GM23338 (cell line): ENCODE results near the gene VENTX. TPM values are rescaled to one million over a fixed set of nuclear protein-coding genes. Genes with fewer than 3 reads are reported as not detected.

ENCODE experiments used
- ATAC-seq: fragments of 200-7000 bp; cut with Tn5 transposase; 3 replicates; pipeline ENCODE4 v1.9.1; 2020
- DNase-seq: peaks from one replicate; pipeline ENCODE4 v3.0.0-alpha.2; 2015; ENCODE audit warnings: low spot score
- H2AFZ ChIP-seq: fragments of 200-600 bp; sonication (generic); 2 replicates; pipeline ENCODE4 v1.8.0; 2016; ENCODE audit warnings: antibody characterized with exemption, mild to moderate bottlenecking, moderate library complexity
- H3F3A ChIP-seq: fragments of 200-600 bp; sonication (generic); replicated peaks from 2 replicates; pipeline ENCODE4 v1.8.0; 2017; ENCODE audit warnings: antibody characterized with exemption, mixed run types, low read depth
- H3K27ac ChIP-seq: fragments of 200-600 bp; sonication (generic); 2 replicates; pipeline ENCODE4 v1.6.1; 2016; ENCODE audit warnings: low read depth
- H3K27me3 ChIP-seq: fragments of 200-600 bp; sonication (generic); 2 replicates; pipeline ENCODE4 v1.8.0; 2016; ENCODE audit warnings: mild to moderate bottlenecking, mixed run types, moderate library complexity; ENCODE audit not compliant: insufficient read depth
- H3K36me3 ChIP-seq: fragments of 200-600 bp; sonication (generic); 2 replicates; pipeline ENCODE4 v1.8.0; 2016; ENCODE audit warnings: mild to moderate bottlenecking; ENCODE audit not compliant: insufficient read depth
- H3K4me1 ChIP-seq: fragments of 200-600 bp; sonication (generic); 2 replicates; pipeline ENCODE4 v1.8.0; 2016; ENCODE audit warnings: mild to moderate bottlenecking, moderate library complexity; ENCODE audit not compliant: insufficient read depth
- H3K4me2 ChIP-seq: fragments of 200-600 bp; sonication (generic); 2 replicates; pipeline ENCODE4 v1.7.1; 2017; ENCODE audit warnings: mixed run types
- H3K4me3 ChIP-seq: fragments of 200-600 bp; sonication (generic); 2 replicates; pipeline ENCODE4 v1.6.1; 2016; ENCODE audit warnings: mixed run types
- H3K79me2 ChIP-seq: fragments of 200-600 bp; sonication (generic); replicated peaks from 2 replicates; pipeline ENCODE4 v1.8.0; 2017; ENCODE audit warnings: mild to moderate bottlenecking; ENCODE audit not compliant: insufficient read depth
- H3K9me2 ChIP-seq: fragments of 200-600 bp; sonication (generic); 2 replicates; pipeline ENCODE4 v1.8.0; 2017; ENCODE audit not compliant: insufficient read depth
- H4K20me1 ChIP-seq: fragments of 200-600 bp; sonication (generic); replicated peaks from 2 replicates; pipeline ENCODE4 v1.8.0; 2017; ENCODE audit warnings: mild to moderate bottlenecking; ENCODE audit not compliant: insufficient read depth
- H3K27ac Mint-ChIP-seq: 2 replicates; pipeline ENCODE4 v1.8.0; 2020; ENCODE audit warnings: inconsistent platforms, mild to moderate bottlenecking, moderate library complexity, mixed read lengths
- H3K27me3 Mint-ChIP-seq: 3 replicates; pipeline ENCODE4 v1.8.0; 2022; ENCODE audit warnings: low read depth, mild to moderate bottlenecking, moderate library complexity, mixed read lengths, inconsistent platforms; ENCODE audit not compliant: insufficient read depth, poor library complexity
- H3K36me3 Mint-ChIP-seq: 3 replicates; pipeline ENCODE4 v1.8.0; 2021; ENCODE audit warnings: low read depth, mild to moderate bottlenecking, inconsistent platforms, moderate library complexity, mixed read lengths
- H3K4me1 Mint-ChIP-seq: 3 replicates; pipeline ENCODE4 v1.8.0; 2020; ENCODE audit warnings: mild to moderate bottlenecking, inconsistent platforms, mixed read lengths
- H3K4me3 Mint-ChIP-seq: 3 replicates; pipeline ENCODE4 v1.8.0; 2021; ENCODE audit warnings: moderate library complexity, mild to moderate bottlenecking, inconsistent platforms, mixed read lengths
- H3K9me3 Mint-ChIP-seq: 3 replicates; pipeline ENCODE4 v1.8.0; 2020; ENCODE audit warnings: moderate library complexity, mild to moderate bottlenecking, inconsistent platforms, mixed read lengths
- CREB1 ChIP-seq: fragments of 250-450 bp; sonication (Bioruptor Pico); IDR thresholded peaks from 2 replicates; pipeline ENCODE4 v1.5.0; 2020; ENCODE audit warnings: low read depth, mild to moderate bottlenecking, moderate library complexity
- CTCF ChIP-seq, 2 experiments: fragments of 200-600 bp in 1 of 2; sonication (generic) in 1 of 2; conservative IDR thresholded peaks; 2 replicates each; pipeline versions ENCODE4 v1.5.1 to v1.6.1; 2016 to 2017; ENCODE audit warnings: antibody characterized with exemption in 2 of 2, low read depth in 2 of 2, mild to moderate bottlenecking in 2 of 2, moderate library complexity in 1 of 2
- ETS1 ChIP-seq: IDR thresholded peaks from 2 replicates; pipeline ENCODE4 v1.6.1; 2016; ENCODE audit warnings: antibody characterized with exemption
- EZH2 ChIP-seq: fragments of 200-600 bp; sonication (generic); IDR thresholded peaks from one replicate; pipeline ENCODE4 v1.8.0; 2017; ENCODE audit warnings: antibody characterized with exemption, mild to moderate bottlenecking, low read depth; ENCODE audit not compliant: unreplicated experiment
- EZH2phosphoT487 ChIP-seq: fragments of 200-600 bp; sonication (generic); IDR thresholded peaks from one replicate; pipeline ENCODE4 v1.8.1; 2018; ENCODE audit warnings: antibody characterized with exemption; ENCODE audit not compliant: unreplicated experiment
- JUNB ChIP-seq: IDR thresholded peaks from one replicate; pipeline ENCODE4 v1.6.1; 2016; ENCODE audit warnings: antibody characterized with exemption; ENCODE audit not compliant: unreplicated experiment
- REST ChIP-seq: IDR thresholded peaks from one replicate; pipeline ENCODE4 v1.6.1; 2018; ENCODE audit warnings: antibody characterized with exemption; ENCODE audit not compliant: unreplicated experiment
- STAT1 ChIP-seq: IDR thresholded peaks from one replicate; pipeline ENCODE4 v1.6.1; 2016; ENCODE audit warnings: antibody characterized with exemption; ENCODE audit not compliant: unreplicated experiment
- ZNF331 ChIP-seq: fragments of 250-450 bp; sonication (Bioruptor Pico); IDR thresholded peaks from 2 replicates; pipeline ENCODE4 v1.5.0; 2020; ENCODE audit warnings: low read depth, mild to moderate bottlenecking, moderate library complexity
- ZNF462 ChIP-seq: fragments of 250-450 bp; sonication (Bioruptor Pico); IDR thresholded peaks from 2 replicates; pipeline ENCODE4 v1.5.0; 2020; ENCODE audit warnings: mild to moderate bottlenecking, moderate library complexity
- polyA plus RNA-seq: library from polyadenylated mRNA; unstranded; fragments of >200 nt; fragmentation: Nextera tagmentation; extraction: Ambion mirVana; gene quantifications from 2 replicates; pipeline ENCODE4 v1.2.1, GENCODE V29; 2016
- total RNA-seq: library from RNA; depleted of rRNA; stranded (reverse); fragments of >200 nt; shearing (Covaris generic); gene quantifications from 2 replicates; pipeline ENCODE4 v1.2.3, GENCODE V29; 2014

Gene VENTX
- total and polyA plus RNA-seq, 2 experiments from 2014 or later = 4.8 to 8.1 TPM

GRCh38 chr10:133239990-133240389 lies 2.3 kb downstream of the VENTX start:
- Mint-ChIP-seq H3K4me1 (peaks cover 15% of the 10 kb centered on the region), H3K36me3 (peaks cover 5% of the 10 kb centered on the region; the same call in 2 of the 3 replicates), H3K4me3 (no peak overlapping the region), H3K27ac (no peak overlapping the region), H3K9me3 (no peaks in the 10 kb centered on the region; the same call in 2 of the 3 replicates), H3K27me3 (peaks cover 42% of the 10 kb centered on the region)
- H3K27me3 ChIP-seq = peaks cover 42% of the 10 kb centered on the region
- no peaks in the 10 kb centered on the region; the same call in 1 of the 2 replicates for H4K20me1 ChIP-seq
- peaks cover 4% of the 10 kb centered on the region; the same call in 1 of the 2 replicates for H3K79me2 ChIP-seq
- H3K36me3 ChIP-seq = no peaks in the 10 kb centered on the region
- no peak overlapping the region for H3K4me3 ChIP-seq
- no peak for TF ChIP-seq ETS1
- TF ChIP-seq EZH2phosphoT487 = no peak
- no peak for TF ChIP-seq REST
- no peak for TF ChIP-seq JUNB
- no peak for TF ChIP-seq CREB1
- TF ChIP-seq EZH2 = no peak
- TF ChIP-seq ZNF462 (CRISPR knock-in tag) = no peak
- no peak for TF ChIP-seq ZNF331 (CRISPR knock-in tag)
- no peak for TF ChIP-seq STAT1
- no peak for TF ChIP-seq CTCF (conservative IDR thresholded peaks at IDR 0.05; ENCODE audit: low read depth in 2 of 2)
- no peak for DNase-seq
- H3K4me2 ChIP-seq = no peak overlapping the region
- H2AFZ ChIP-seq = no peak overlapping the region
- H3K9me2 ChIP-seq = no peaks in the 10 kb centered on the region
- no peak overlapping the region for H3K27ac ChIP-seq
- H3F3A ChIP-seq = 0 out of 2 replicates have a peak, but pooled peaks cover 3% of the 10 kb centered on the region
- no peak for ATAC-seq
- peaks cover 6% of the 10 kb centered on the region for H3K4me1 ChIP-seq
